HCEC 1CT (cell line): ENCODE measurements around the gene CANX.

Experiments used
- DNase-seq: peaks from one replicate; pipeline ENCODE4 v3.0.0-alpha.2; 2017

Gene CANX

GRCh38 chr5:179759581-179760551 lies 61.1 kb downstream of the CANX start:
- no peak for DNase-seq

GRCh38 chr5:179762079-179762780 lies 63.5 kb downstream of the CANX start:
- DNase-seq: no peak

- DNase-seq: peak; percentile 76
Measured at GRCh38 chr5:179762781-179763176, 64.0 kb downstream of the CANX start.

GRCh38 chr5:179763215-179763945 lies 64.6 kb downstream of the CANX start:
- peak; percentile 77 for DNase-seq

GRCh38 chr5:179764056-179764455 lies 65.3 kb downstream of the CANX start:
- no peak for DNase-seq

- peak; percentile 74 for DNase-seq
Measured at GRCh38 chr5:179765400-179765799, 66.6 kb downstream of the CANX start.

- DNase-seq: no peak
Measured at GRCh38 chr5:179766021-179766725, 67.4 kb downstream of the CANX start.

- DNase-seq: no peak
Measured at GRCh38 chr5:179766726-179767455, 68.1 kb downstream of the CANX start.

GRCh38 chr5:179767496-179768100 lies 68.8 kb downstream of the CANX start:
- no peak for DNase-seq

- no peak for DNase-seq
Measured at GRCh38 chr5:179768326-179769085, 69.7 kb downstream of the CANX start.

- no peak for DNase-seq
Measured at GRCh38 chr5:179769271-179769670, 70.5 kb downstream of the CANX start.

GRCh38 chr5:179769796-179770195 lies 71.0 kb downstream of the CANX start:
- no peak for DNase-seq

- DNase-seq: no peak
Measured at GRCh38 chr5:179771311-179771895, 72.6 kb downstream of the CANX start.

- DNase-seq: no peak
Measured at GRCh38 chr5:179772351-179772750, 73.6 kb downstream of the CANX start.

- no peak for DNase-seq
Measured at GRCh38 chr5:179773686-179774040, 74.9 kb downstream of the CANX start.

- no peak for DNase-seq
Measured at GRCh38 chr5:179774442-179774841, 75.7 kb downstream of the CANX start.

- DNase-seq: no peak
Measured at GRCh38 chr5:179776411-179776938, 77.7 kb downstream of the CANX start.

GRCh38 chr5:179777456-179777855 lies 78.7 kb downstream of the CANX start:
- DNase-seq: no peak

- no peak for DNase-seq
Measured at GRCh38 chr5:179777909-179778308, 79.1 kb downstream of the CANX start.

- no peak for DNase-seq
Measured at GRCh38 chr5:179778591-179778990, 79.8 kb downstream of the CANX start.
